WTC11 (cell line): Measurements from ENCODE around the gene TIAM2.

ENCODE experiments used
- CTCF ChIP-seq: fragments of 200-600 bp; IDR thresholded peaks from 2 replicates; pipeline ENCODE4 v1.8.0; 2022; ENCODE audit warnings: antibody characterized with exemption
- ELF4 ChIP-seq: sonication (generic); formaldehyde crosslinking; IDR thresholded peaks from 2 replicates; pipeline ENCODE4 v1.8.1; 2022; ENCODE audit warnings: low read depth, mild to moderate bottlenecking, moderate library complexity, missing genetic modification reagents
- IRF1 ChIP-seq: sonication (generic); formaldehyde crosslinking; IDR thresholded peaks from 2 replicates; pipeline ENCODE4 v1.8.0; 2023; ENCODE audit warnings: missing genetic modification reagents
- NR2C2 ChIP-seq: sonication (generic); formaldehyde crosslinking; IDR thresholded peaks from 2 replicates; pipeline ENCODE4 v1.8.0; 2022; ENCODE audit warnings: mild to moderate bottlenecking, missing genetic modification reagents
- USF1 ChIP-seq: sonication (generic); formaldehyde crosslinking; IDR thresholded peaks from 2 replicates; pipeline ENCODE4 v1.8.0; 2022; ENCODE audit warnings: mild to moderate bottlenecking, missing genetic modification reagents
- ZNF263 ChIP-seq: sonication (generic); formaldehyde crosslinking; IDR thresholded peaks from 2 replicates; pipeline ENCODE4 v1.8.1; 2022; ENCODE audit warnings: low read depth, mild to moderate bottlenecking, moderate library complexity, missing genetic modification reagents
- ZSCAN18 ChIP-seq: fragments of 250-450 bp; sonication (Bioruptor Pico); IDR thresholded peaks from 2 replicates; pipeline ENCODE4 v2.1.2; 2022; ENCODE audit warnings: mild to moderate bottlenecking, moderate library complexity

- TF ChIP-seq NR2C2 (no peak), USF1 (no peak), CTCF (no peak), IRF1 (CRISPR knock-in tag) (no peak), ELF4 (CRISPR knock-in tag) (no peak), ZSCAN18 (no peak), ZNF263 (CRISPR knock-in tag) (no peak)
Measured at GRCh38 chr6:155237613-155238012, 242.5 kb downstream of the TIAM2 start.
